Measurements from ENCODE around the gene PLOD1. TPM values are rescaled to one million over a fixed set of nuclear protein-coding genes. Genes with fewer than 3 reads are reported as not detected.

The PLOD1 gene
- total RNA-seq, 1 donor from 2014 or later: 147 TPM

DNA sequence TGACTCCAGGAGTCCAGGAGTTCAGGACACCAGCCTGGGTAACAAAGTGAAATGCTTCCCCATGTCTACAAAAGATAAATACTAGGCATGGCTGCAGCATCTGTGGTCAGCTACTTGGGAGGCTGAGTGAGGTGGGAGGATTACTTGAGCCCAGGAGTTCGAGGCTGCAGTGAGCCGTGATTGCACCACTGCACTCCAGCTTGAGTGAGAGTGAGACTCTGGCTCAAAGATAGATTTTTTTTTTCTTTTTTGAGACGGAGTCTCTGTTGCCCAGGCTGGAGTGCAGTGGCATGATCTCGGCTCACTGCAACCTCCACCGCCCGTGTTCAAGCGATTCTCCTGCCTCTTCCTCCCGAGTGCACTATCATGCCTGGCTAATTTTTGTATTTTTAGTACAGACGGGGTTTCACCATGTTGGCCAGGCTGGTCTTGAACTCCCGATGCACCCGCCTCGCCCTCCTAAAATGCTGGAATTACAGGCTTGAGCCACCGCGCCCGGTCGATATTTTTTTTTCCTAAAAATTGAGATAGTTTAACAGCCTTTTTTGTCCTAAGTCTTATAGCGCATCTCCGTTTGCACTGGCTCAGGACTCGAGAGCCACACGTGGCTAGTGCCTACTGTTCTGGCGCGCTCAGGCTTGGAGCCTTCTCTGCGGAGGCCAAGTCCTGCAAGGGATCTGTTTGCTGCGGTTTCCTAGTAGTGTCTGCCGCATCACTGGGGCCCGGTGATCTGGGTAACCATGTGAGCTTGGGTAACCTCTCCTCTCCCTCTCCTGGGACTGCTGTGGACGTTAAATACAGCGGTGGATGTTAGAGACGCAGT, 44.7 kb downstream of the PLOD1 start:
- TF ChIP-seq, protein P1, sequence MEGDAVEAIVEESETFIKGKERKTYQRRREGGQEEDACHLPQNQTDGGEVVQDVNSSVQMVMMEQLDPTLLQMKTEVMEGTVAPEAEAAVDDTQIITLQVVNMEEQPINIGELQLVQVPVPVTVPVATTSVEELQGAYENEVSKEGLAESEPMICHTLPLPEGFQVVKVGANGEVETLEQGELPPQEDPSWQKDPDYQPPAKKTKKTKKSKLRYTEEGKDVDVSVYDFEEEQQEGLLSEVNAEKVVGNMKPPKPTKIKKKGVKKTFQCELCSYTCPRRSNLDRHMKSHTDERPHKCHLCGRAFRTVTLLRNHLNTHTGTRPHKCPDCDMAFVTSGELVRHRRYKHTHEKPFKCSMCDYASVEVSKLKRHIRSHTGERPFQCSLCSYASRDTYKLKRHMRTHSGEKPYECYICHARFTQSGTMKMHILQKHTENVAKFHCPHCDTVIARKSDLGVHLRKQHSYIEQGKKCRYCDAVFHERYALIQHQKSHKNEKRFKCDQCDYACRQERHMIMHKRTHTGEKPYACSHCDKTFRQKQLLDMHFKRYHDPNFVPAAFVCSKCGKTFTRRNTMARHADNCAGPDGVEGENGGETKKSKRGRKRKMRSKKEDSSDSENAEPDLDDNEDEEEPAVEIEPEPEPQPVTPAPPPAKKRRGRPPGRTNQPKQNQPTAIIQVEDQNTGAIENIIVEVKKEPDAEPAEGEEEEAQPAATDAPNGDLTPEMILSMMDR (conservative IDR thresholded peaks at IDR 0.05; ENCODE audit: low read depth, low read length): no peak
- no peak for DNase-seq (ENCODE audit: low read depth)
- H3K4me3 ChIP-seq (ENCODE audit: low read depth, low read length): peak overlapping the region; percentile 98

DNA sequence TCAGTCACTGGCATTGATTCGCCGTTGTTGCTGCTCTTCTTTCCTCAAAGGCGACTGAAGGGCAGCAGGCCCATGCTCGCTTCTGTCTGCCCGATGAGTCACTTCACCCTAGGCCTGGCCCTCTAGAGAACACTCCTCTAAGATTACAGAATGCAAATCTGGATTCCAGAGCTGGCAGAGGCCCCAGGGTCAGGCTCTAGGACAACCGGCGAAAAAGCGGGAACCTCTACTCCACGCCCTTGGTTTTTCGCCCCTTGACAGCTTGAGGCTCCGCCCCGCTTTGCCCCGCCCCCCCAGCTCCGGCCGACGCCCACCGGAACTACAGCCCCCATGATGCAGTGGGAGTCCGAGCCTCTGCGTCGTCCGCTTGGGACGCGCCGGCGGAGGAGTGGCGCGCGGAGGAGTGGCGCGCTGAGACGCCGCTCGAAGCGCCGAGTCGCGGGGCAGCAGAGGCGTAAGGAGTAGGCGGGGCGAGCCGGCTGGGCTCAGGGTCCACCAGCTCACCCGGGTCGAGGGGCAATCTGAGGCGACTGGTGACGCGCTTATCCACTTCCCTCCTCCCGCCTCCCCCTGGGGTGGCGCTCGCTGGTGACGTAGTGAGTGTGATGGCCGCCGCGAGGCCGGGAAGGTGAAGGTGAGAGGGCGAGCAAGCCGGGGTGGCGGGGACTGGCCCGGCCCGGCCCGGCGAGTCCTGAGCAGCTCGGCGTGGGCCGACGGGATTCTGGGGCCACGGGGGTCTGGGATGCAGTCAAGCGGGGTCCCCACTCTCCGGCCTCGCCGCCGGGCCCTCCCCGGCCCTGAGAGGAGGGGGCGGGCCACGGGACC, 45.5 kb downstream of the PLOD1 start, which contains the start of gene MFN2:
MFN2 (plus strand) TSS at position 594 of the 825 bp plus-strand sequence. CDS start 8,725 bp downstream, outside the sequence.
- TF ChIP-seq, protein P1 (conservative IDR thresholded peaks at IDR 0.05; ENCODE audit: low read depth, low read length): no peak
- DNase-seq (ENCODE audit: low read depth): peak; percentile 53
- peak within 1 kb of the TSS; percentile 98 for H3K4me3 ChIP-seq (ENCODE audit: low read depth, low read length)

GRCh38 chr1:11980676-11980972, 46.1 kb downstream of the PLOD1 start:
- no peak for DNase-seq (ENCODE audit: low read depth)
- TF ChIP-seq, protein P1 (conservative IDR thresholded peaks at IDR 0.05; ENCODE audit: low read depth, low read length): no peak
- H3K4me3 ChIP-seq (ENCODE audit: low read depth, low read length): peak overlapping the region; percentile 98

- TF ChIP-seq, protein P1 (conservative IDR thresholded peaks at IDR 0.05; ENCODE audit: low read depth, low read length): no peak
- no peak for DNase-seq (ENCODE audit: low read depth)
- peak overlapping the region; percentile 98 for H3K4me3 ChIP-seq (ENCODE audit: low read depth, low read length)
Observed at GRCh38 chr1:11981378-11982009, 47.0 kb downstream of the PLOD1 start.

DNA sequence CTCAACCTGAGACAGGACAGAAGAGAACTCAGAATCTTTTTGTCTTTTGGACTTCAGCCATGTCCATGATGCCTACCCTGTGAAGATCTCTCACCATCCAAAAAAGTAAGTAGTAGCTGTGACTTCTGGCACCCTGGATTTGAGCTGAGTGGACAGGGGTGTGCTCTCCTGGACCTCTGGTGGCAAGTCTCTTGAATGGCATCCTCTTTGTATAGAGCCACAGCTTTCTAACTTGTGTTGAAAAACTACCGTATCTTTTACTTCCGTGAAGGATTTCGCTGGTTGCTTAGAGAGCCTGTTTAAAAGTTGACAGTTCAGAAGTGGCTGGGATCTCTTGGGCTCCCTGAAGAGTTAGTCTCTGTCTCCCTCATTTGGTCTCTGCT, 47.5 kb downstream of the PLOD1 start:
- TF ChIP-seq, protein P1 (conservative IDR thresholded peaks at IDR 0.05; ENCODE audit: low read depth, low read length): peak; percentile 19
- DNase-seq (ENCODE audit: low read depth): no peak
- no peak overlapping the region for H3K4me3 ChIP-seq (ENCODE audit: low read depth, low read length)

- H3K4me3 ChIP-seq (ENCODE audit: low read depth, low read length): no peak overlapping the region
- TF ChIP-seq, protein P1 (conservative IDR thresholded peaks at IDR 0.05; ENCODE audit: low read depth, low read length): no peak
- DNase-seq (ENCODE audit: low read depth): no peak
Observed at GRCh38 chr1:11984121-11984520, 49.6 kb downstream of the PLOD1 start.

All from epithelial cell of proximal tubule (primary cell).